Stimulated activated CD8-positive, alpha-beta memory T cell treated with anti-CD3 and anti-CD28 coated beads, Interleukin-4, amount 100 ng/mL, for 1 hour (primary cell): Measurements from ENCODE around the gene IL1B.

Source experiments
- DNase-seq, 2 donors: peaks; one replicate each; pipeline ENCODE4 v3.0.0-alpha.2; 2020; ENCODE audit warnings: low read depth in 2 of 2, low spot score in 1 of 2

IL1B gene

GRCh38 chr2:112784199-112785189 lies 52.1 kb downstream of the IL1B start, which contains the start of gene IL1A:
Gene IL1A (minus strand): TSS chr2:112784493. CDS start chr2:112783770, 723 bp downstream.
- DNase-seq = no peak

GRCh38 chr2:112783187-112783714 lies 53.3 kb downstream of the IL1B start:
- DNase-seq = no peak

- no peak for DNase-seq
These were observed 54.3 kb downstream of the IL1B start for GRCh38 chr2:112782234-112782799.
